ENCODE data around the gene DCAF16. TPM values are rescaled to one million over a fixed set of nuclear protein-coding genes. Genes with fewer than 3 reads are reported as not detected.

Gene DCAF16
- total RNA-seq, 1 experiment from 2014 or later: 46.2 TPM

GRCh38 chr4:17770845-17771244, 39.7 kb downstream of the DCAF16 start:
- H3K4me1 Mint-ChIP-seq: no peaks in the 10 kb centered on the region
- Histone ChIP-seq H2BK5ac (ENCODE audit: insufficient read length, low read length) (no peak overlapping the region), H3K4me2 (ENCODE audit: insufficient read depth, insufficient read length, low read length) (no peak overlapping the region), H3K23me2 (ENCODE audit: insufficient read length, low read depth, low read length, poor library complexity, severe bottlenecking) (no peaks in the 10 kb centered on the region), H3K9ac (ENCODE audit: extremely low read depth, insufficient read length, low read length) (no peak overlapping the region), H4K5ac (ENCODE audit: insufficient read length, low read depth, low read length) (no peak overlapping the region), H3K79me2 (ENCODE audit: insufficient read depth, low read length) (no peaks in the 10 kb centered on the region), H3K27me3 (ENCODE audit: insufficient read depth, low read length) (no peaks in the 10 kb centered on the region), H2BK12ac (ENCODE audit: insufficient read length, low read depth, low read length) (no peak overlapping the region), H3K4ac (ENCODE audit: low read depth, low read length) (no peak overlapping the region), H3K79me1 (ENCODE audit: insufficient read depth, low read depth, low read length, poor library complexity, severe bottlenecking) (no peaks in the 10 kb centered on the region), H3K23ac (ENCODE audit: insufficient read length, low read depth, low read length) (no peak overlapping the region), H3K56ac (ENCODE audit: insufficient read length, low read depth, low read length) (no peak overlapping the region), H3K27ac (ENCODE audit: insufficient read length, low read depth, low read length) (no peak overlapping the region), H3K9me3 (ENCODE audit: control insufficient read depth, low read depth, low read length) (peaks cover 2% of the 10 kb centered on the region), H3K4me1 (ENCODE audit: insufficient read depth, low read length) (no peaks in the 10 kb centered on the region), H3K18ac (ENCODE audit: insufficient read length, low read depth, low read length) (no peak overlapping the region), H4K91ac (ENCODE audit: insufficient read length, low read depth, low read length) (no peak overlapping the region), H4K8ac (replicated peaks; ENCODE audit: insufficient read length, low read depth, low read length) (no peak overlapping the region), H2BK120ac (ENCODE audit: low read depth, low read length, poor library complexity, severe bottlenecking) (no peak overlapping the region), H4K20me1 (ENCODE audit: control insufficient read depth, insufficient read depth, insufficient read length) (no peaks in the 10 kb centered on the region), H2AK5ac (ENCODE audit: insufficient read length, low read length) (no peak overlapping the region), H2BK20ac (ENCODE audit: low read depth, low read length, poor library complexity, severe bottlenecking) (no peak overlapping the region), H2AFZ (ENCODE audit: low read length) (no peak overlapping the region), H2BK15ac (ENCODE audit: low read depth, low read length) (no peak overlapping the region), H3K14ac (ENCODE audit: insufficient read depth, low read length) (no peak overlapping the region), H3T11ph (ENCODE audit: low read length) (no peak overlapping the region)
- H3K36me3 Mint-ChIP-seq (ENCODE audit: insufficient read depth in 1 of 3, low read depth in 3 of 3): peaks cover 0 to 8% (median 7%) of the 10 kb centered on the region in 3 experiments; a peak in 2 of 7 replicates
- H3K4me3 Mint-ChIP-seq: no peak overlapping the region
- no peak for TF ChIP-seq CTCF (conservative IDR thresholded peaks at IDR 0.05)
- DNase-seq: no peak
- peaks cover 4% of the 10 kb centered on the region for H3K27me3 Mint-ChIP-seq (ENCODE audit: low read depth)
- WGBS (ENCODE audit: extremely low coverage, insufficient read length, low lambda C conversion rate): no CpG with 5 or more reads among the region's 4 CpGs
- peaks cover 12 to 16% of the 10 kb centered on the region in 2 experiments; a peak in 4 of 5 replicates for H3K9me3 Mint-ChIP-seq
- no peak overlapping the region for H3K27ac Mint-ChIP-seq

Data from H9 (cell line).